Ascending aorta (tissue), 2 donors: ENCODE measurements around the gene DNAH1. TPM values are rescaled to one million over a fixed set of nuclear protein-coding genes. Genes with fewer than 3 reads are reported as not detected.

Experiments
- DNase-seq, 2 donors: peaks; one replicate each; pipeline ENCODE4 v3.0.0-alpha.2; 2019; ENCODE audit warnings: low spot score in 2 of 2
- H3K27ac ChIP-seq, 2 donors: fragments of 200-600 bp; sonication (generic); one replicate each; pipeline ENCODE4 v1.5.1; 2016 to 2017; ENCODE audit warnings: mild to moderate bottlenecking in 1 of 2
- H3K27me3 ChIP-seq: fragments of 200-600 bp; sonication (generic); one replicate; pipeline ENCODE4 v1.5.1; 2017
- H3K36me3 ChIP-seq, 2 donors: fragments of 200-600 bp; sonication (generic); one replicate each; pipeline ENCODE4 v1.5.1; 2016
- H3K4me1 ChIP-seq, 2 donors: fragments of 200-600 bp; sonication (generic); one replicate each; pipeline ENCODE4 v1.5.1; 2016 to 2017; ENCODE audit warnings: mild to moderate bottlenecking in 1 of 2
- H3K4me3 ChIP-seq, 2 donors: fragments of 200-600 bp; sonication (generic); one replicate each; pipeline ENCODE4 v1.5.1; 2016 to 2017; ENCODE audit warnings: mild to moderate bottlenecking in 1 of 2
- H3K9me3 ChIP-seq, 2 donors: fragments of 200-600 bp; sonication (generic); one replicate each; pipeline ENCODE4 v1.5.1; 2016
- intact Hi-C: fragments of 100-400 bp; cut with DNase I; formaldehyde crosslinking; loops from one replicate; pipeline ENCODE4 v1.15.1; 2023
- total RNA-seq: library from RNA; depleted of rRNA; stranded (reverse); fragments of >200 nt; gene quantifications from one replicate; pipeline ENCODE4 v1.1.0, GENCODE V29; 2016
- TF ChIP-seq, protein P1 (sequence below), 3 experiments: fragments of 200-600 bp in 2 of 3; fragments of 450-650 bp in 1 of 3; sonication (generic) in 2 of 3; IDR thresholded peaks; one replicate each; pipeline ENCODE4 v1.5.1; 2016 to 2019; ENCODE audit warnings: antibody characterized with exemption in 3 of 3, mild to moderate bottlenecking in 1 of 3, moderate library complexity in 1 of 3

DNAH1 gene
- total RNA-seq, 1 donor from 2014 or later, result 7.6 TPM

DNA sequence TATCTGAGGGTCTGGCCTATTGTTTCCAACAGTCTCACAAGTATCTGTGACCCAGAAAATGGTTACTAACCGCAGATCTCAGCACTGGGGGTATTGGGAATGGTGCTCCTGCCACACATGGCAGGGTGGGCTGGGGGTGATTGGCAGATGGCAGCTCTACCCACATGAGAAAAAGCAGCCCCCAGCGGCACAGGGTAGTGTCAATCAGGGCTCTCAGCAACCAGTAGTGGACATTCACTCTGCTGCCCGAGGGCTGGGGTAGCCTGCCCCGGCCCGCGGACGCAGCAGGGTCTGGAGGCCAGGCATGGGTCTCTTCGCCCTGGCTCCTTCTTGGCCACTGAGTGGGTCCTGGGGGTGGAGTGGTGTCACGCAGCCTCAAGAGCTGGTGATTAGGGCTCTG, 8.6 kb downstream of the DNAH1 start:
- H3K27ac ChIP-seq, result no peak overlapping the region
- no peaks in the 10 kb centered on the region for H3K36me3 ChIP-seq
- no peak overlapping the region for H3K4me3 ChIP-seq
- no peaks in the 10 kb centered on the region for H3K4me1 ChIP-seq
- H3K9me3 ChIP-seq, result no peaks in the 10 kb centered on the region
- TF ChIP-seq, protein P1, sequence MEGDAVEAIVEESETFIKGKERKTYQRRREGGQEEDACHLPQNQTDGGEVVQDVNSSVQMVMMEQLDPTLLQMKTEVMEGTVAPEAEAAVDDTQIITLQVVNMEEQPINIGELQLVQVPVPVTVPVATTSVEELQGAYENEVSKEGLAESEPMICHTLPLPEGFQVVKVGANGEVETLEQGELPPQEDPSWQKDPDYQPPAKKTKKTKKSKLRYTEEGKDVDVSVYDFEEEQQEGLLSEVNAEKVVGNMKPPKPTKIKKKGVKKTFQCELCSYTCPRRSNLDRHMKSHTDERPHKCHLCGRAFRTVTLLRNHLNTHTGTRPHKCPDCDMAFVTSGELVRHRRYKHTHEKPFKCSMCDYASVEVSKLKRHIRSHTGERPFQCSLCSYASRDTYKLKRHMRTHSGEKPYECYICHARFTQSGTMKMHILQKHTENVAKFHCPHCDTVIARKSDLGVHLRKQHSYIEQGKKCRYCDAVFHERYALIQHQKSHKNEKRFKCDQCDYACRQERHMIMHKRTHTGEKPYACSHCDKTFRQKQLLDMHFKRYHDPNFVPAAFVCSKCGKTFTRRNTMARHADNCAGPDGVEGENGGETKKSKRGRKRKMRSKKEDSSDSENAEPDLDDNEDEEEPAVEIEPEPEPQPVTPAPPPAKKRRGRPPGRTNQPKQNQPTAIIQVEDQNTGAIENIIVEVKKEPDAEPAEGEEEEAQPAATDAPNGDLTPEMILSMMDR (IDR thresholded peaks at IDR 0.05), result no peak
- intact Hi-C loops, result no loop called here
- DNase-seq, result no peak
- no peaks in the 10 kb centered on the region for H3K27me3 ChIP-seq

DNA sequence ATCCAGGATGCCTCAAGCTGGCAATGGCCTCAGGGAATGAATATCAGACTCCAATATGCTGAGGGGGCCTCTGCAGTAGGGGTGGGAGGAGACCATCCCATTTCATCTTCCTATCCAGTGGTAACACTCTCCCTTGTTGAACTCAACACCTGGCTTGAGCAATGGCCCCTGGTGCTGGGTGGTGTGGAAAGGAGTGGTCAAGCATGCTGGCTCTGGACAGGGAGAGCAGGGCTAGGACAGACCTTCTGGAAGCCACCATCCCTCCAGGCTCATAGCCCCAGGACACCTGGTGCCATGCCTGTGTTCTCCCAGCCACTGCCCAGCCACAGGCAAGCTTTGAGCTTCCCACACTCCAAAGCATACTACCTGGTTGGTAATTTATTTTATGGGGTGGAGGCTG, 9.6 kb downstream of the DNAH1 start:
- TF ChIP-seq, protein P1 (IDR thresholded peaks at IDR 0.05), result no peak
- intact Hi-C loops, result no loop called here

DNA sequence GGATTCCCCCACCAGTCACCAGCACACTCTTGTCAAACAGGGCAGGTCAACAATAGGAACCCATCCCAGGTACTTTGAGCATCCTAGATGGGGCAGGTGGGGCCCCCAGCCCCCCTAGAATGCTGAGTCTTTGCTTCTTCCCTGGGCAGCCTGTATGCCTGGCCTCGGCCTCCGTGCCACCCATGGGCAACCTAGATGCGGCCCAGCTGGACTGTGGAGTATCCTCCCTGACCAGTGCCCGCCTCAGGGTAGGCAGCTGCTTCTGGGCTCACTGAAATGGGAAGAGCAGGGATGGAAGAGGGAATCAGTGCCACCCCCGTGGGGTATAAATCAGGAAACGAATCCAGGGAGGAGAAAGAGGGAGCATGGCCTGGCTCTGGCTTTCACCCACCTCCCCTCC, 10.9 kb downstream of the DNAH1 start:
- no peak overlapping the region for H3K4me3 ChIP-seq
- peaks cover 3 to 5% of the 10 kb centered on the region in 2 donors for H3K36me3 ChIP-seq
- no peaks in the 10 kb centered on the region for H3K9me3 ChIP-seq
- no peak for DNase-seq
- H3K27ac ChIP-seq, result no peak overlapping the region
- intact Hi-C loops, result no loop called here
- TF ChIP-seq, protein P1 (IDR thresholded peaks at IDR 0.05), result no peak
- no peaks in the 10 kb centered on the region for H3K27me3 ChIP-seq
- H3K4me1 ChIP-seq, result no peaks in the 10 kb centered on the region

More for the DNA sequence above, 9.6 kb downstream of the DNAH1 start:
- H3K27ac ChIP-seq, result no peak overlapping the region
- DNase-seq, result no peak
- H3K36me3 ChIP-seq, result no peaks in the 10 kb centered on the region
- no peak overlapping the region for H3K4me3 ChIP-seq
- H3K4me1 ChIP-seq, result no peaks in the 10 kb centered on the region
- no peaks in the 10 kb centered on the region for H3K9me3 ChIP-seq
- H3K27me3 ChIP-seq, result no peaks in the 10 kb centered on the region

- intact Hi-C loops, result no loop called here
- DNase-seq, result no peak
- Histone ChIP-seq H3K9me3 (no peaks in the 10 kb centered on the region), H3K4me1 (no peaks in the 10 kb centered on the region), H3K27ac (no peak overlapping the region), H3K4me3 (no peak overlapping the region), H3K27me3 (no peaks in the 10 kb centered on the region), H3K36me3 (peaks cover 3 to 5% of the 10 kb centered on the region in 2 donors)
- TF ChIP-seq, protein P1 (IDR thresholded peaks at IDR 0.05), result no peak
Observed at GRCh38 chr3:52327486-52328290, 11.6 kb downstream of the DNAH1 start.

DNA sequence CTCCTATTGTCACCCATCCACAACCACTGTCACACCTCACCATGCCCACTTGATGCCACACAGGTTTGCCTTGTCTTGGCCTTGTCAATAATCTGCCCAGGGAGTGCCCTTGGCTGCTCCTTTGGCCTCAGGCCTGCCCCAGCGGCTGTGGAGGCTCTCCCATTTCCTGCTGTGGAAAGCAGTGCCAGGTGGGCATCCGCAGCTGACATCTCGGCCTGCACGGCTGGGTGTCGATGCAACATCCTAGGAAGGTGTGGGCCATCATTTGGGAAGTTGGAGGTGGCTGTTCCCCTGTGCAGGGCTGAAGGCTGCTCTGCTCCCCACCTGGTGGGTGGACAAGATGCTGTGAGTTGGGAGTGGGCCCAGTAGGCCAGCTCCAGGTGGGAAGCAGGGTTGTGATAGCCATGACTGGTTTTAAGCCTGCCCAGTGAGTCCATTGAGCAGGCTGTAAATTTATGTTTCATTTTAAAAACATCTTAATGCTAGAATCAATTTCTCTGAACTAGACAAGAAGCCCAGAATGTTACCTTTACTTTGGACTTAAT, 12.5 kb downstream of the DNAH1 start:
- TF ChIP-seq, protein P1 (IDR thresholded peaks at IDR 0.05), result no peak
- intact Hi-C loops, result no loop called here
- Histone ChIP-seq H3K27me3 (no peaks in the 10 kb centered on the region), H3K4me1 (no peaks in the 10 kb centered on the region), H3K4me3 (no peak overlapping the region), H3K27ac (no peak overlapping the region), H3K36me3 (peaks cover 3 to 8% of the 10 kb centered on the region in 2 donors), H3K9me3 (no peaks in the 10 kb centered on the region)
- no peak for DNase-seq
